Right forelimb (tissue), 1 donor: ENCODE measurements around the gene DNAJA3.

ENCODE experiments used
- DNase-seq: peaks from one replicate; pipeline ENCODE4 v3.0.0-alpha.2; 2018

Gene DNAJA3

DNA sequence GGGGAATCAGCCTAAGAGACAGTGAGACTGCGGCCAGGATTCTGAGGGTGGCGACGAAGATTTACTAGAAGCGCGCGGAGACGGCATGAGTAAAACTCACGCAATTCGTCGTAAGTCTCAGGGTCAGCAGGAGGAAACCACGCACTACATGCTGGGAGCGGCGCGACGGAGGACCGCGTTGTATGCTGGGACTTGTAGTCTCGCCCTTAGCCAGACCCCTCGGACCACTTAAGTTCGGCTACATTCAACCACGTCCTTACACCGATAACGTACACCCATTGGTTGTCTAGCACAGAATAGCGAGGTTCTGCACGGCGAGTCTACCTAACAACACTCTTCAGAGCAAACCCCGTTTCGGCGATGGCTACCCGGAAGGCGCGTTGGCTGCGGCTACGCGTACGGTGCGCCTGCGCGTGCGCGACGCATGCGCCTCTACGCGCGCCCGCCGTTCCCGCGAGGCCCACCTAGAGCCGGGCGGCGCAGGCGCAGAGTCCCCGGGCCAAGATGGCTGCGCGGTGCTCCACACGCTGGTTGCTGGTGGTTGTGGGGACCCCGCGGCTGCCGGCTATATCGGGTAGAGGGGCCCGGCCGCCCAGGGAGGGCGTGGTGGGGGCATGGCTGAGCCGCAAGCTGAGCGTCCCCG, at the start of gene DNAJA3:
DNAJA3 (plus strand) TSS at position 491 of the 643 bp plus-strand sequence; CDS start at position 505, 14 bp downstream.
- DNase-seq: peak; percentile 95

DNA sequence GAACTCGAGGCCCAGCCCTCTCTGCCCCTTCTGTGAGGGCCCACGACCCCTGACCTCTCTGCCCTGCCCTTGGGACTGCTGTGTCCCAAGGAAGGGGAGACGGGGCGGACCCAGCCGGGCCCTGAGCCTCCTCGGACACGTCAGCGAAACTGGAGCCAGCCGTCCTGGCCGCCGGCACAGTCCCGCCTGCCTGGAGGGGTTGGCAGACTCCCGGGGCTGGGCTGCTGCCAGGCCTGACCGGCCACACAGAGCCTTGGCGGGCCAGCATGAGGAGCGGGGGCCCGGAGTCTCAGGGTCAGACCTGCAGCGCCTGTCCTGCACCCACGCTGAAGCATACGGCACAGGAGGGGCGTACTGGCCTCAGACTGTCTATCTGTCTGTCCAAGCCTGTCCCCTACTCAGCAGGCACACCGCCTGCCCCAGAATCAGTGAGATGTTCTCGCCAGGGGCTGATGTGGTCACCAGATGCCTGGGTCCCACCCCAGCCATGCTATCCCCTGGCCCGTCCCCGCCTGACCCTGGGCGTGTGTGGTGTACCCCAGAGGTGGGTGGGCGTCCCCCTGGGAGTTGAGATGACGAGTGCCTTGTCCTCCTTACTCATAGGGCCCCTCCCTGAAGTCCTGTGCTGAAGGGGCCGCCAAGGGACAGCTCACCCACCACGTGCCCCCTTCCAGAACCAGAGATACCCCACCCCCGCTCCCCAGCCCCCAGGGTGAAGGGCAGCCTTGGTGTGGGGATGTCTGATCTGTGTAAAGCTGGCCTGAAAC, 49.4 kb upstream of the DNAJA3 start:
- peak; percentile 91 for DNase-seq

DNA sequence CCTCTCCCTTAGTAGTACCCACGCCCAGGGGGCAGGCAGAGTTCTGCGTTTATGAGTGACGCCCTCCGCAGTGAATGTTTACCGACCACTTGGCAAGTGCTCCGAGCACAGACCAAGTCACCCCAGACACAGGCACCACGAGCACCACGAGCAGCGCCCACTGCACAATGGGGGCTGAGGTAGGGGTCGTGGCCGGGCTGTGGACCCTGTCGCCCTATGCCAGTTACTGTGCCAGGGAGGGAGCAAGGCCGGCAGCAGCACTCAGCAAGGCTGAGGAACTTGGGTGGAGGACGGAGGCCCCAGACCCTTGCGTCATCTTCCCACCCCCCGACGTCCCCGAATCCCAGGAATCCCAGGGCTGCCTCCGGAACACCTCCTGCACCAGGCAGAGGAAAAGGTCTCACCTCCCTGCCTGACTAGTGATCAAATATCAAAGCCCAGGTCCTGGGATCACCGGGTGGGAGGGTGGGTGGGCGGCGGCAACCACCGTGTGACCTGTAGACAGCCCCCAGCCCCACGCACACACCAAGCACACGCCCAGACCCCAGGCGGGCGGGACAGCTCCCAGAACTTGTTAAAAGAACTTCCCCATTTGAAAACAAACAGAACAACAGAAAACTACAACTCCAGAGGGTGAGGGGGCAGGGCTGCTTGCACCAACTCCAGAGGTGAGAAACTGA, 48.6 kb upstream of the DNAJA3 start:
- no peak for DNase-seq

DNA sequence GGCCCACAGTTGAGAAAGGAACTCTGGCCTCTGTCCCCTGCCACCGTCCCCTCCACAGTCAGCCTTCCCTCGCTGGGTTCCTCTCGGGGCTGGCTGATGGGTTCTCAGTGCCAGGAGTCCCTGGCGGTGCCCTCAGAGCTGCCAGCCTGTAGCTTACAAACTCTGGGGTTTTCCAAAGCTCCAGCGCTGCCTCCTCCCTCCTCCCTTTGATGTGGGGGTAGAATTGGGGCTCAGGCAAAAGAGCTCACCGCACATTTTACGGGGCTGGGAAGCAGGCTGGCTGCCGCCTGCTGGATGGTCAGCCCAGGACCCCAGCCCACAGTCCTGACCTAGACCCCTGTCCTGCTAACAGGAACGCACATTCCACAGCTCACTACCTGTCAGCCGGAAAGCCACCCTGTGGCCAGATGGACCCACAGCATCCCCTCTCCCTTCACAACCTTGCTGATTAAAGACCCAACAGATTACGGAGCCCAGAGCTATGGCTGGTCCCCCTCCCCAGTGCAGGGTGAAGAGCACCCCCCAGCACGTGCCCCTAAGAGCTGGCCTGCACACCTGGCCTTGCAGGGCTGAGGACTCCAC, 48.0 kb upstream of the DNAJA3 start:
- no peak for DNase-seq

DNA sequence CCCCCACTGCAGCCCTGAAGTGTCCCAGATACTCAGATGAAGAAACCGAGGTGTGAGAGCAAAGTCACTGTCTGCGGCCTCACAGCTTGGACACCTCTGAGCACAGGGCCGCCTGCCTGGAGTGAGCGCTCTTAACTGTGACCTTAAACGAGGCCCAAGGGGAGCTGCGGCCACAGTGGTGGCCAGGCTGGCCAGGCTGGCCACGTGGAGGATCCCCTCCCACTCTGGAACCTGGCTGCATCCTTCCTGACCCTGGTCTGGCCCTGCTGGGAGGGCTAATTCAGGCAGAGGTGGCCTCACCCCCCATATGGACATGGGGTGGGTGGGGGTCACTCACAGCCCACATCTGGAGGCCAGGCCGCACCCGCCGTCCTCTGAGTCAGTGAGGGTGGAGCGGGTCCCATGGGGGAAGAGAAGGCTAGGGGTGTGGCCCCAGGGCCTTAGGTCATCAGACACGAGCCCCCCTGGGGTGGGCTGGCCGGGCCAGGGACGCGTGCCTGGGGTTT, 47.5 kb upstream of the DNAJA3 start:
- DNase-seq: no peak

DNA sequence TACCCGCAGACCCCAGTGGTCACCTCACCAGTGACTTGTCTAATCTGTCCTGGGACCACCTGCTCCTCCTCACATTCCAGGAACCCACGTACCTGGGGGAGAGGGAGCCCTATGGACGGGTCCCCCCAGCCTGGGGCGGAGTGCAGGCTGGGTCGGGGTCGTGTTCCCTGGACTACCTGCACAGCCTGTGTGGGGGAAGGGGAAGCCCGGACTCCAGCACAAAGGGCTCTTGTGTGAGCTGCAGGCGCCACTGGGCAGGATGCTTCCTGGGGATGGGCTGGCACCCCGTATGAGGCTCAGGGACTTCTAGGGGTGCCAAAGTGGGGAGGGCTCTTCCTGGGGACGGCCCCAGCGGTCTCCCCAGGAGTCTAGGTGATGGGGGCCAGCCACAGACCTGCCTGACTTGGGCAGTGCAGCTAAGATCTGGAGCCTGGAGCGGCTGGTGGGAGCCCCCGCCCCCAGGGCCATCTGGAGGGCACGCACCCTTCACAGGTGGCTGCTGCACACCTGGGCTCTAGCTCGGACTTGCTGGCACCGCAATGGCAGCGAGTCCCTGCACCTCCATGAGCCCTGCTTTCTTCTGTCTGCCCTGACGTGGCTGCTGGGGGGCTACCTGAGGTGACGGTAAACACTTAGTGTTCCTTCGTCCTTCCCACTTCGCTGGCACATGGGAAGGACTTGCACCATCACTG, 46.5 kb upstream of the DNAJA3 start:
- no peak for DNase-seq

DNA sequence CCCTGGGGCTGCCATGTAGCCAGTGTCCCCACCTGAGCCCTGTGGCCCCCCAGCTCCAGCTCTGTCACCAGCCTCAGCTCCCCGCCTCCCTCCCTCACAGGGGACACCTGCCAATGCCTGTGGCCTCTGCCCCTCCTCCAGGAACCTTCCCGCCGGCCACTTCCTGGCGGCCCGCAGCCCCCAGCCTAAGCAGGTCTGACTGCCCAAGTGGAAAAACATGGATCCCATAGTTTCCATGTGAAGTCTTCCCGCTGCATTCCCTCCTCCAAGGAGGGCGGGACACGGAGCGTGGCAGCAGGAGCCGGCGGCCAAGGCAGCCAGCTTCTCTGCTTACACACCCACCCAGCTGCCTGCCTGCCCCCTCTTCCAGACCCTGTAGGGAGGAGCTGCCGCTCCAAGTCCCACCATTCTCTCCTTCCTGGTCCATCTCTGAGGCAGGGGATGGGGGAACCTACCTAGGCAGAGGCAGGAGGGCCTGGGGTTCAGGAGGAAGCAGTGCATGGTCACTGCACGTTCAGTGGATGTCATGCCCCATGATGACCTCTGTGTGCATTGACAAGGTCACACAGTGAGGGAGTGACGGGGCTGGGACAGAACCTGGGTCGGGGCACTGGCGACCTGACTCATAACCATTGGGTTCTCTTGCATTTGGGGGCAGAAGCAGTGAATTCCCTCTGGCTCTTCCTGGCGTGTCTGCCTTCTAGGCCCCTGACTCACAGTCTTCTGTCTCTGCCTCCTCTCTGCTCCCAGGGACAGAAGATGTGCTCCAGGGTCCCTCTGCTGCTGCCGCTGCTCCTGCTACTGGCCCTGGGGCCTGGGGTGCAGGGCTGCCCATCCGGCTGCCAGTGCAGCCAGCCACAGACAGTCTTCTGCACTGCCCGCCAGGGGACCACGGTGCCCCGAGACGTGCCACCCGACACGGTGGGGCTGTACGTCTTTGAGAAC, 45.3 kb upstream of the DNAJA3 start:
- peak; percentile 79 for DNase-seq

DNA sequence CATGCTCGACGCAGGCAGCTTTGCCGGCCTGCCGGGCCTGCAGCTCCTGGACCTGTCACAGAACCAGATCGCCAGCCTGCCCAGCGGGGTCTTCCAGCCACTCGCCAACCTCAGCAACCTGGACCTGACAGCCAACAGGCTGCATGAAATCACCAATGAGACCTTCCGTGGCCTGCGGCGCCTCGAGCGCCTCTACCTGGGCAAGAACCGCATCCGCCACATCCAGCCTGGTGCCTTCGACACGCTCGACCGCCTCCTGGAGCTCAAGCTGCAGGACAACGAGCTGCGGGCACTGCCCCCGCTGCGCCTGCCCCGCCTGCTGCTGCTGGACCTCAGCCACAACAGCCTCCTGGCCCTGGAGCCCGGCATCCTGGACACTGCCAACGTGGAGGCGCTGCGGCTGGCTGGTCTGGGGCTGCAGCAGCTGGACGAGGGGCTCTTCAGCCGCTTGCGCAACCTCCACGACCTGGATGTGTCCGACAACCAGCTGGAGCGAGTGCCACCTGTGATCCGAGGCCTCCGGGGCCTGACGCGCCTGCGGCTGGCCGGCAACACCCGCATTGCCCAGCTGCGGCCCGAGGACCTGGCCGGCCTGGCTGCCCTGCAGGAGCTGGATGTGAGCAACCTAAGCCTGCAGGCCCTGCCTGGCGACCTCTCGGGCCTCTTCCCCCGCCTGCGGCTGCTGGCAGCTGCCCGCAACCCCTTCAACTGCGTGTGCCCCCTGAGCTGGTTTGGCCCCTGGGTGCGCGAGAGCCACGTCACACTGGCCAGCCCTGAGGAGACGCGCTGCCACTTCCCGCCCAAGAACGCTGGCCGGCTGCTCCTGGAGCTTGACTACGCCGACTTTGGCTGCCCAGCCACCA, 44.4 kb upstream of the DNAJA3 start:
- no peak for DNase-seq

DNA sequence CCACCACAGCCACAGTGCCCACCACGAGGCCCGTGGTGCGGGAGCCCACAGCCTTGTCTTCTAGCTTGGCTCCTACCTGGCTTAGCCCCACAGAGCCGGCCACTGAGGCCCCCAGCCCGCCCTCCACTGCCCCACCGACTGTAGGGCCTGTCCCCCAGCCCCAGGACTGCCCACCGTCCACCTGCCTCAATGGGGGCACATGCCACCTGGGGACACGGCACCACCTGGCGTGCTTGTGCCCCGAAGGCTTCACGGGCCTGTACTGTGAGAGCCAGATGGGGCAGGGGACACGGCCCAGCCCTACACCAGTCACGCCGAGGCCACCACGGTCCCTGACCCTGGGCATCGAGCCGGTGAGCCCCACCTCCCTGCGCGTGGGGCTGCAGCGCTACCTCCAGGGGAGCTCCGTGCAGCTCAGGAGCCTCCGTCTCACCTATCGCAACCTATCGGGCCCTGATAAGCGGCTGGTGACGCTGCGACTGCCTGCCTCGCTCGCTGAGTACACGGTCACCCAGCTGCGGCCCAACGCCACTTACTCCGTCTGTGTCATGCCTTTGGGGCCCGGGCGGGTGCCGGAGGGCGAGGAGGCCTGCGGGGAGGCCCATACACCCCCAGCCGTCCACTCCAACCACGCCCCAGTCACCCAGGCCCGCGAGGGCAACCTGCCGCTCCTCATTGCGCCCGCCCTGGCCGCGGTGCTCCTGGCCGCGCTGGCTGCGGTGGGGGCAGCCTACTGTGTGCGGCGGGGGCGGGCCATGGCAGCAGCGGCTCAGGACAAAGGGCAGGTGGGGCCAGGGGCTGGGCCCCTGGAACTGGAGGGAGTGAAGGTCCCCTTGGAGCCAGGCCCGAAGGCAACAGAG, 43.5 kb upstream of the DNAJA3 start:
- no peak for DNase-seq

DNA sequence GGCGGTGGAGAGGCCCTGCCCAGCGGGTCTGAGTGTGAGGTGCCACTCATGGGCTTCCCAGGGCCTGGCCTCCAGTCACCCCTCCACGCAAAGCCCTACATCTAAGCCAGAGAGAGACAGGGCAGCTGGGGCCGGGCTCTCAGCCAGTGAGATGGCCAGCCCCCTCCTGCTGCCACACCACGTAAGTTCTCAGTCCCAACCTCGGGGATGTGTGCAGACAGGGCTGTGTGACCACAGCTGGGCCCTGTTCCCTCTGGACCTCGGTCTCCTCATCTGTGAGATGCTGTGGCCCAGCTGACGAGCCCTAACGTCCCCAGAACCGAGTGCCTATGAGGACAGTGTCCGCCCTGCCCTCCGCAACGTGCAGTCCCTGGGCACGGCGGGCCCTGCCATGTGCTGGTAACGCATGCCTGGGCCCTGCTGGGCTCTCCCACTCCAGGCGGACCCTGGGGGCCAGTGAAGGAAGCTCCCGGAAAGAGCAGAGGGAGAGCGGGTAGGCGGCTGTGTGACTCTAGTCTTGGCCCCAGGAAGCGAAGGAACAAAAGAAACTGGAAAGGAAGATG, 42.8 kb upstream of the DNAJA3 start:
- peak; percentile 49 for DNase-seq

DNA sequence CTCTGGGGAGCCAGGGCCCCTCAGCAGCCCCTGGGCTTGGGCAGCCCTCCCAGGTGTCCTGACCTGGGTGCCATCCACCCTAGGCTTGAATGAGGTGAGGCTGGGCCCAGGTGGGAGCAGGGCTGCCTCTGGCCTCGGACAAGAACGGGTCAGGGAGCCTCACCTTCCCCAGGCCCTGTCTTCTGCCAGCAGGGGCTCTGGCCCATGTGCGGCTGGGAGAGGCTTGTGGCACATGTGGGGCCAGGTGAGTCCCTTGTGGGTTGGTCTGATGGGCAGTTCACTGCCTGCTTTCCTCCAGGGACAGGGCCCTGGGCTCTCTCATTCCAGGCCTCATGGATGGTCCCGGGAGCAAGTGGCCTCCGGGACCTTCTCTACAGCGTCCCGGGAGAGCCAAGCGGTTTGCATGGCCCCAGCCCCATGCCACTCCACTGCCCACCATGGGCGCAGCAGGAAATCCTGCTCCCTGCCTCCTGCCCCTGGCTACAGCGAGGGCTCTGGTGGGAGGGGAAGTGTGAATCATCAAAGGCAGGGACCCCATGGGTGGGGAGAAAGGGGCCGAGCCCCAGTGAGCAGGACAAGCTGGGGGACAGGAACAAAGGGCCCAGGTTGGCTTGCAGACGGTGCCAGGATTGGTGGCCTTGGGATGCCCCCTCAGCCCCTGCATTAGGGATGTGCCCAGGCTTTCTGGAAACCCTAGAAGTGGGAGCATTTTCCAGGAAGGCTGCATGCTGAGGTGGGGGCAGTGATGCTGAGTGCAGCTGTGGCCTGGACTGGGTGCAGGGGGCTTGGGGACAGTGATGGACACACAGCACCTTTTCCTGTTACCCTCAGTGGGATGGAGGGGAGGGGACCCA, 41.9 kb upstream of the DNAJA3 start:
- DNase-seq: peak; percentile 53

DNA sequence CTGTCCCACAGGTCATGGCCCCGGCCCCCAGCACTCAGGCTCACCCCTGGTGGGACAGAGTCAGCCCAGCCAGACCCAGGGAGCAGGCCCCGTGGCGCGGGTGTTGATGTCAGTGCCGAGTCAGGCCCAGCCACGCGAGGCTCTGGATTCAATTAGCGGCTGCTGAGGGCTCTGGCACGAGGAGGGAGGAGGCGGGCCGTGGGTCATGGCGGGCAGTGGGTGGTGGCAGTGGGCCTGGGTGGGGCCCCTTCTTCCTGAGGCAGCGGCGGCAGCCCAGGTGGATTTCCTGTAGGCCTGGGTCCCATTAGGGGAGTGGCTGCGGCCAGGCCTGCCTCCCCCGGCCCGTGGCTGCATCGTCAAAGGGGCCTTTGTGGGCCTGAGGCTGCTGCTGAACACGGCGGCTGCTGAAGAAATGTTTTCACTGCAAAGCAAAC, 41.1 kb upstream of the DNAJA3 start:
- DNase-seq: peak; percentile 84

DNA sequence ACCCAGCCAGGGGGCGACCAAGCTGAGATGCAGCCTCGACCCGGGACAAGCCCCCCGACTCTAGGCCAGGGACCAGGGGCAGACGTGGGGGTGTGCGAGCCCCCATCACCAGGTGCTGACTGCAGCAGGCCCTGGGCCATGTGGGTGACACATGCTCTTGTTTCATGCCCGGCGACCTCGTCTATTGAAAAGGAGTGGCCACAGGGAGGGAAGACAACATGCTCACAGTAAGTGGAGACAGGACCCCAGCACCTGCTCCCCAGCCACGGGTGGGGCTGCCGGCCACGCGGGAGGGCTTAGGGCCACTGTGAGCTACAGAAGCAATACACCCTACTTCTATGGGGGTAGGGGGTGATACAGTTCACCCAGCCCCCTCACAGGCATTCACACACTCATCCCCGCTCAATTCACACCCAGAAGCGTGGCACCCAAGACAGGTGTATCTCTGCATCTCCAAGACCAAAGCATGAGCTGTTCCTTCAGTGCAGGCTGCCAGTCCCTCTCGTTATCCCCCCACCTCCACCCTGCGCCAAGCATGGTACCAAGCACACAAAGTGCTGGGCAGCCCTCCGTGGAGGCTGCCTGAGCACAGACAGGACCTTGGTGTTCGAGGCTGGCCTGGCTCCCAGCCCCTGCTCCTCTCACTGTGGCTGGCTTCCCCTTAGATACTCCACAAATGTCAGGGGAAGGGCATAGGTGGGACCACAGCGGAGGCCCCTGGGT, 40.4 kb upstream of the DNAJA3 start:
- peak; percentile 50 for DNase-seq

DNA sequence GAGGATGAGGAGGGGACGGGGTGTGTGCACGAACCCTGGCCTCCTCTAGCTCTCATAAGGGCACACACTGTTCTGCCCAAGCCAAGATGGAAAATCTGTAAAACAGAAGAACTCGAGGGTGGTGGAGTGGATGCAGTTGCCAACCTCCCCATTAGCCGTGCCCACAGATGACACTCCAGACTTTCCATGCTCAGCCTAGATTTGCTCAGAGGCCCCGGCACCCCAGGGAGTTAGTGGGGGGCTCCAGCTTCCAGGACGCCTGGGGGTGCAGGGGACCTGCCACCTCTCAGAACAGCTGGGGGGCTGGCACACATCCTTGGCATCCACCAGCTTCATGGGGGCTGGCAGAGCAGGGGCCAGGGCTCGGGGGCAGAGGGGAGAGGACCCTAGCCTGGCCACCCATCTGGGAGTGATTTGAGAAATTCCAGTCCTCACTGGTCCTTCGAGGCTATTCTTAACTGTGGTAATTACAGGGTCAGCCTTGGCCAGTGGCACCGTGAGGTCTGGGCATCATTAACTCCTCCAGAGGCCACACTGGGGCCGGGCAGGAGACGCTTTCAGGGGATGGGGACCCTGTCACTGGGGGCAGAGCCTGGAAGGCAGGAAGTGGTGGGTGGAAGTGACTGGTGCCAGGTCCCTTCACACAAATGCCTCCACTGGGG, 39.7 kb upstream of the DNAJA3 start:
- peak; percentile 76 for DNase-seq

DNA sequence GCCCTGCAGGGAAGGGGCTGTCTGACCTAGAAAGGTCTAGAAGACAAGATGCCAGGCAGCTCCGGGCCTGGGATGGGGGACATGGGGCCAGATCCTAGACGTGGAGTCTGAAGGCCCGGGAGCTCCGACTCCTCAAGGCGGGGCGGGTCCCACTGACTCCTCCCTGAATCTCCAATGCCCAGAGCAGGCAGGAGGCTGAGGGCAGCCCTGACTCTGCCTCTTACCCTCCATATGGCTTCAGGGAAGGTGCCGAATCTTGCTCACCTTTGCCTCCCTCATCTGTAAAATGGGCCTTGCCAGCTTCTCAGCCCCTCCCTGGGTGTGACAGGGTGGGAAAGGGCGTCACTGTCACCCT, 39.2 kb upstream of the DNAJA3 start:
- DNase-seq: peak; percentile 65

DNA sequence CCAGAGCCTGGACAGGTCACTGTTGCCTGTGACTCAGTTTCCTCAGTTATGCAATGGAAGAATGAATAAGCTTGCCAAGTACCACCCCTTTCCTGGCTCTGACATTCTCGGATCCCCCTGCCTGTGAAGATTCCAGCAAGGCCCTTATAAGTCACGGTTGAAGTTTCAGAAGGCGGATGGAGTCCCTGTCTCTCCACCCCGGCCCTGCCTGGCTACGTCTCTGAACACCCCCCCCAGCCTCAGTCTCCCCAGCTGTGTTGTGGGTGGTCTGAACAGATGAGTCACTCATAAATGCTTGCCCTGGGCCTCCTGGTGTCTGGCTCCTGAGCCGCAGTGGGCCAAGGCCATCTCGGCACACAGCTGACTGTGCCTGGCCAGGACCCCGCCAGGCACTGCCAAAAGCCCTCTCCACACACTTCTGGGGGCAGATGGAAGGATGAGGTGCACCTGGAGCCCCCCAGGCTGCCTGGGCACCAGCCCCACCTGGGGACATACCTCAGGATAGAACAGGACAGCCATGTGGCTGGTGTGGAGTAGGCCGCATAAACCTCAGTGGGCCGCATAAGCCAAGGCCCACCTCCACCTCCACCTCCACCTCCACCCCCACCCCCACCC, 38.6 kb upstream of the DNAJA3 start:
- DNase-seq: peak; percentile 46
